ENCODE data around the gene ATF7IP. TPM values are rescaled to one million over a fixed set of nuclear protein-coding genes. Genes with fewer than 3 reads are reported as not detected.

Gene ATF7IP
- total RNA-seq, 2 experiments from 2014 or later: 55.6 to 66.0 TPM

Other genes starting within 250 kb of the ATF7IP start
- 0.46 and 0.54 TPM in 2 replicates for gene PLBD1, start 202.2 kb downstream of the ATF7IP start, total RNA-seq (2014; rRNA removed; shearing (Covaris generic))
- 0.61 TPM in 1 of 2 replicates, not detected in the other for gene PLBD1, start 202.2 kb downstream of the ATF7IP start, total RNA-seq (2022)